HG02973 (cell line): ENCODE measurements around the gene ZNF22.
"Not testable (repeated sequence)": the region's sequence is repeated elsewhere in the genome, so short reads cannot be mapped to it uniquely, and the experiment has no call there.

Source experiments
- ATAC-seq: cut with Tn5 transposase; IDR thresholded peaks from one replicate; pipeline ENCODE4 v1.9.1; 2021; ENCODE audit warnings: moderate library complexity; ENCODE audit not compliant: unreplicated experiment

Gene ZNF22

DNA sequence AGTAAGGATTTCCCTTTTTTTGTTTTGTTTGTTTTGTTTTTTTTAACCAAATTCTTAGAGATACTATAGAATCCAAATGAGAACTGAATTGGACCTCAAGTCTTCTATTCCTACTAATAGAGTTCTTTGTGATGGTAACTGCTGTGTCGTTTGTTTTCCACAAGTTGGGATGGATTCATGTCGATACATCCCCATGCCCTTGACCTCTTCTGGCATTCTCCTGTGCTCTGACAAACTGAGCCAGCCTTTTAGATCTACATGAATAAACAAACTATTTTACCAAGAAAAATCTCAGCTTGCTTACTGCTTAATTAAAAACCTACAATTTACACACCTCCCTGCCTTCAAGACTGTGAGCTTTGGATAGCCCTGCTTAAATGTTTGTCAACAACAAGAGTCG, 3.9 kb downstream of the ZNF22 start:
- no peak for ATAC-seq

DNA sequence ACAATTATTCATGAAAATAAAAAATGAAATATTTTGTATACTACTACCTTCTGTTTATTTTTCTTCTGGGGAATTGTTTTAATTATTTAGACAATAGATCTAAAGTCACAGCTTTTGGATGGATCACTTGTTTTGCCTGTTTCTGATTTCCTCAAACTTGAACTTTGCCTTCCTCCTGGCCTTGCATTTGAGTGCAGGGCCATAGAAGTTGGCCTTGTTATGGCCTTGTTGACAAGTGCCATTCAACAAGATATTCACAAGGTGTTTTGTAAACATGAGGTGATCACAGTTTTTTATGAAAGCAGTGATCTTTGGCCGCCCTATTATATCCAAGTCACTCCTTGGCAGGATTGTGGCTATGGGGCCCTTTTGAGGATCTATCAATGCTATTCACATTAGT, 4.6 kb downstream of the ZNF22 start:
- ATAC-seq = no peak

DNA sequence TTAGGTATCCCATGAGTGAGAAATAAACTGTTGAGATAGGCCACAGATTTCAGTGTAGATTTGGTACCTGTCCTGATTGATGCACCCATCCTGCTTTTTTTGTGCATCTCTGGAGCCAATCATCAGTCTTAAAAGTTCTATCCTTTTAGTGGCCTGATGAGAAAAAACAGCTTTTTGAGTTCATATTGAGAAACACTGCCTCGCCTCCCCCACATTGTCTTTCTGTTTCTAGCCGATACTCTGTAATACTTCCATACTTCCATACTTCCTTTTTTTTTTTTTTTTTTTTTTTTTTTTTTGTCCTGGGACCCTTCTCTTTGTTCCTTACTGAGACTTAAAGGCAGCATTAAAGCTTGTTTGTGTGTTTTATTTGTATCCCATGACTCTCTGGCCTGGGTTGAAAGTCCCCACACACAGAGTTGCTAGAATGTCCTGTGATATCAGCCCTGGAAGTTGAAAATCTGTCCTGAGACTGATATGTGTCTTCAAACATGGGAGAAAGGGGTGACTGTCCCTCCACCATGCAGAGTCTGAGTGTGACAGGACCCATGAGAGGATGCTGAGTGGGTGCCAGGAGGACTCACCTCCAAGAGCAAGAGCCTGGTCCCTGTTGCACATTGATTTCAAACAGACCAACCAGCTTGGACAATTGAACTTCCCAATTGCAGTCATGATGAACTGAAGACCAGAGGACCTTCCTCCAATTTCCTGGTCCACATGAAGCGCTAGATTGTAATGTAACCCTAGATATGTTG, 5.7 kb downstream of the ZNF22 start:
- no peak for ATAC-seq

DNA sequence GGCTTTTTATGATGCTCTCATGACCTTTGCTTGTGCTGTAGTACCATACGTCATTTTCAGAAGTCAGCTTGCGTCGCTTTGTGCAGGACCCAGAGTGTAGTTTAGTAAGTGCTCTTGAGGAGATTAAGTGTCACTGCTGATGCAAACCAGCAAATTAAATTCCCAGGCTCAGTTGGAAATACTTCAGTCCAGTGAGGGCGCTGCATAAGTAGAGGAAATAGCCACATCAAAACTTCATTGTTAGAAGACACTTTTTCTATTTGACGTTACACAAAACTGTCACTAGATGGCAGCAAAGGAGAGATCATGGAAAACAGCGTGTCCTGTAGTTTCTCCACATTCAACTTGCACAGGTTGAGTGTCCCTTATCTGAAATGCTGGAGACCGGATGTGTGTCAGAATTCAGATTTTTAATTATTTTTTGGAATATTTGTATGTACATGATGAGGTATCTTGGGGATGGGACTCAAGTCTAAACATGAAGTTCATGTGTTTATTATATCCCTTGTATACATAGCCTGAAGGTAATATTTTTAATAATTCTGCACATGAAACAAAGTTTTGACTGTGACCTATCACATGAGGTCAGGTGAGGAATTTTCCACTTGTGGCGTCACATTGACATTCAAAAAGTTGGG, 7.9 kb downstream of the ZNF22 start:
- ATAC-seq = no peak

DNA sequence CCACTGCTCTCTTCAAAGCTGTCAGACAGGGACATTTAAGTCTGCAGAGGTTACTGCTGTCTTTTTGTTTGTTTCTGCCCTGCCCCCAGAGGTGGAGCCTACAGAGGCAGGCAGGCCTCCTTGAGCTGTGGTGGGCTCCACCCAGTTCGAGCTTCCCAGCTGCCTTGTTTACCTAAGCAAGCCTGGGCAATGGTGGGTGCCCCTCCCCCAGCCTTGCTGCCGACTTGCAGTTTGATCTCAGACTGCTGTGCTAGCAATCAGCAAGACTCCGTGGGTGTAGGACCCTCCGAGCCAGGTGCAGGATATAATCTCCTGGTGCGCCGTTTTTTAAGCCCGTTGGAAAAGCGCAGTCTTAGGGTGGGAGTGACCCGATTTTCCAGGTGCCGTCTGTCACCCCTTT, 13.8 kb downstream of the ZNF22 start:
- not testable (repeated sequence) for ATAC-seq

DNA sequence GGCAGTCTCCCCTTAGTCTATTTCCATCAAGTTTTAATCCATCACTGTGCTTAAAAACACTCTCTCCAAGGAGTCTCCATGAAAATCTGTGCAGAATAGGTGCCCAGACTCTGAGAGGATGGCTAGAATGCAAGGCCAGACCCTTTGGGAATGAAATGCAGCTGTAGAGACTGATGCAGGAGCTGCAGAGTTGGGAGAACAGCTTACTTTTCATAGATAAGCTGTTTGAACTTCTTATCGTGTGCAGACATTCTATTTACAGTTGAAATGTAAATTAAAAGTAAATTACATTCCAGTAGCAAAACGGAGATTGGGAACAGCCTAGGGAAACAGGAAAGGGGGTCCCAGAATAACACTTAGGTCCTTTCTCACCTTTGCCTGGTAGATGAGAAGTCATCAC, 14.9 kb downstream of the ZNF22 start:
- no peak for ATAC-seq

DNA sequence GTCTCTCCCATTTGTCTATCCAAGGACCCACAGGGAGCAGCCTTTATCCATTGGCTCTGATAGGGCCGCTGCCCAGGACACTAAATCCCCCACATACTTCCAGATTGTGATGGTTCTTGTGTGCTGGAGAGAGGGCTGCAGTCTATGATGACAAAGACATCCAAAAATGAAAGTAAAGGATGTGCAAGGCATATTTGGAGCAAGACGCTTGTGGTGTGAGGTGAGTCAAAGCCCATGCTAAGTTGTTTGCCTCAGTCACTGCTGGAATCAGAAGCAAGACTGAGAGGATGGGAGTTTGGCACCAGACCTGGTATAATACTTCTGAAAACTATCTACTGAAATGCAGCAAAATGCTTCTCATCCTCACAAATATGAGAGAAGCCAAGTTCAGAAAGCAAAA, 22.7 kb downstream of the ZNF22 start:
- no peak for ATAC-seq

DNA sequence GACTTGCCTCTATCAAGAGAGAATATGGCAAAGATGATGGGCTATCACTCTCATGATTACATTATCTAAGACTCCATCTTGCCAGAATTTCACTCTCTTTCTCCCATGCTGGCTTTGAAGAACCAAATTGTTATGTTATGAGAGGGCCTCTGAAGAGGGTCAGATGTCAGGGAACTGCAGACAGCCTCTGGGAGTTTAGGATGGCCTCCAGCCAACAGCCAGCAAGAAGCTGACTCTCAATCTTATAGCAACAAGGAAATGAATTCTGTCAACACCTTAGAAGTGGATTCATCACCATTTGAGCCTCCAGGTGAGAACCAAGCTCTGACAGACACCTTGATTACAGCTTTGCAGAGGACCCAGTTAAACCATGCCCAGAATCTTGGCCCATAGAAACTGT, 33.6 kb downstream of the ZNF22 start:
- ATAC-seq = no peak

DNA sequence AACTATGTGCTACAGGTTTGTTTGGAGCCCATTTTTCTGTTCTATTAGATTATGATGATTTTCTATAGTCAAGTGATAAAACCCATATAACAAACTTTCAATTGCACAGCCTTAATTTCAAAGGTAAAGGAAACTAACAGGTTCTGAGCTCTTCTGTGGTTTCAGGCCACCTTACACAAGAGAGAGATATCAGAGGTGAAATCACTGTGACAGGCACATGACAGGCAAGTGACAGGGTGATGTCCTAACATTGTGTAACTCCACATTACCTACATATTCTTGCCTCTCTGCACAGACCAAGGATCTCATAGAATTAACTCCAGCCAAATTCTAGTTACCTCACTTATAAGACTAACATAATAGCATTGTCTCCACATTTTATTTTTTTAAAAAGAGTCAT, 35.0 kb downstream of the ZNF22 start:
- ATAC-seq = no peak

DNA sequence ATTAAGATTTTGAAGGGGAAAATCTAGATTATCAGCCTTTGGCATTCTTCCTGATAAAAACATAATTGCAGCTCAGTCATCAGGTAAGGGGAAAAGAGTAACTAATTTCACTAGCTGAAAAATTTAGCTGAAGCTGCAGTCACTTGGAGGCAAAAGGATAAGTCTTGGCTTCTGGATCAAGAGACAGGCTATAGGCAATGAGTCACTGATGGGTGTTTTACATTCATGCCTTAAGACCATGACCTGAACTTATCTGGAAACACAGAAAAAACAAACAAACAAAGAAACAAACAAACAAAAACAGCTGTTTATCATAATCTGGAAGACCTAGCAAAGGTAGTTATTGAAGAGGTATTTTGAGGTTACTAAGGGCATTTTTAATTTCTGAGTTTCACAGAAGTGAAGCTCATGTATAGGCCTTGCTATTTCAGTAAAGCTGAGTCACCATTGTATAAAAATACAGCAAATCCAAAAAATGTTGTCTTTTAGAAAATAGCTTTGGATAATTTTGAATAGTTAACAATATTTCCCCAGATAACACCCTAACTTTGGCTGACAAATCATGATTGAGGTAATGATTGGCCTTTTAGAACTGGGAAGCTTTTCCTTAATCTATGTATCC, 40.3 kb downstream of the ZNF22 start:
- no peak for ATAC-seq

DNA sequence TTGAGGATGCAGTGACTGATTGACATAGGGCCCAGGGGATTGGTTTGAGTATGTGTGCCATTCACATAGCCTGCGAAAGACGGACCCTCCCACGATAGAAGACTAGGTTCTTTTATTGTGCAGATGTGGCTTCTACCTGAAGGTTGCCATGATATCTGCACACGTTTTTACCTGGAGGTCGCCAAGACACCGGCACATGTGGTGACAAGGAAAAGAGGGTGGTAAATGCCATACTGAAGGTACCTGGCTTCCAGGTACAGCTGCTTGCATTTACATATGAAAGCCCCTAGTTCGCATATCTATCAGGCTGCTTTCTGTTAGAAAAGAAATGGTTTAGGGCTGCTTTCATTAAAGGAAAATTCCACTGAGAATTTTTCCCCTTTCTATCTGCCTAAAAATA, 43.6 kb downstream of the ZNF22 start:
- no peak for ATAC-seq

DNA sequence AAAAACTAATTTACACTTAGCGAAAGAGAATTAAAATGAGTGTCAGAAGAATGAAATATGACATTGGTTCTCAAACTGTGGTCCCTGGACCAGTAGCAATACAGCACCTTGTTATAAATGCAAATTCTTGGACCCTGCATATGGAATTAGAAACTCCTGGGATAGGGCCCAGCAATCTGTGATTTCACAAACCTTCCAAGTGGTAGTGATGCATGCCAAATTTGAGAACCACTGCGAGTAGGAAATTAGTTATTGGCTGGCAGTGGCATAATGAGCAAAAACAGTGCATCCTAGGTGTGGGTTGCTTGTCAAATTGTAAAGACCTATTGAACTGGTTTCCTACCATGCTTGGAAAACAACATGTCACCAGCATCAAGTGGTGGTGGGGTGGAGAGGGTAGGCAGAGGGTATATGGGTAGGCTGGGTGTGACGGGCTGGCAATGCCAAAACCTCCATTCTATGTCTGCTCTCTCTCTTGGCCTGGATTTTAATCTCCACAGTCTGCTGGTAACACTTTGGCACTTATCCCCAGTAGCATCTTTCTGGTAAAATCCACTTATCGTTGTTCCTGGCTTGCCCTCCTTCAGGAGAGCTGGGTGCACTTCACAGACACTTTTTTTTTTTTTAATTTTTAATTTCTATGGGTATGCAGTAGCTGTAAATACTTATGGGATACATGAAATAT, 50.0 kb downstream of the ZNF22 start:
- no peak for ATAC-seq

DNA sequence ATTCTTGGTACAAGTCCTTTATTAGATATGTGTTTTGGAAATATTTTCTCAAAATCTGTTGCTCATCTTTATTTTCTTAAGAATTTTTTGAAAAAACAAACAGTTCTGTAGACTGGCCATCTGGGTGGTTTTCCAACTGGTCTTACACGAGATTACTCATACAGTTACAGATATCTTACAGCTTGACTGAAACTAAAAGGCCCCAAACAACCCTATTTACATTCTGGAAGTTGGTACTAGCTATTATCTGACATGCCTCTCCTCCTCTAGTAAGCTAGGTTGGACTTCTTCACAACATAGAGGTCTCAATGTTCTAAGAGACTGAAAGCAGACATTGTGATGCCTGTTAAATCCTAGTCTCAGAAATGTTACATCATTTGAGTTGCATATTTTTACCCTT, 52.0 kb downstream of the ZNF22 start:
- no peak for ATAC-seq

DNA sequence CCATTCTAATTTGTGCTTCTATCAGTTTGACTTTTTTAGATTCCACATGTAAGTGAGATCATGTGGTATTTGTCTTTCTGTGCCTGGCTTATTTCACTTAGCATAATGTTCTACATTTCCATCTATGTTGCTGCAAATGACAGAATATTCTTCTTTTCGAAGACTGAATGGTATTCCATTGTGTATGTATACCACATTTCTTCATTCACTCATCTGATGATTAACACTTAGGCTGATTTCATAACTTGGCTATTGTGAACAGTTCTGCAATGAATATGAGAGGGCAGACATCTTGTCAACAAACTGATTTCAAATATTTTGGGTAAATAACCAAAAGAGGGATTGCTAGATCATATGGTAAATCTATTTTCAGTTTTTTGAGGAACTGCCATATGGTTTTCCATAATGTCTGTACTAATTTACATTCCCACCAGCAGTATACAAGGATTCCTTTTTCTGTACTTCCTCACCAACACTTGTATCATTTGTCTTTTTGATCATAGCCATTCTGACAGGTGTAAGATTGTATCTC, 52.9 kb downstream of the ZNF22 start:
- no peak for ATAC-seq
